Measurements from ENCODE around the gene B9D1. TPM values are rescaled to one million over a fixed set of nuclear protein-coding genes. Genes with fewer than 3 reads are reported as not detected.

B9D1 gene
- total RNA-seq, 1 donor from 2014 or later = 6.7 TPM

DNA sequence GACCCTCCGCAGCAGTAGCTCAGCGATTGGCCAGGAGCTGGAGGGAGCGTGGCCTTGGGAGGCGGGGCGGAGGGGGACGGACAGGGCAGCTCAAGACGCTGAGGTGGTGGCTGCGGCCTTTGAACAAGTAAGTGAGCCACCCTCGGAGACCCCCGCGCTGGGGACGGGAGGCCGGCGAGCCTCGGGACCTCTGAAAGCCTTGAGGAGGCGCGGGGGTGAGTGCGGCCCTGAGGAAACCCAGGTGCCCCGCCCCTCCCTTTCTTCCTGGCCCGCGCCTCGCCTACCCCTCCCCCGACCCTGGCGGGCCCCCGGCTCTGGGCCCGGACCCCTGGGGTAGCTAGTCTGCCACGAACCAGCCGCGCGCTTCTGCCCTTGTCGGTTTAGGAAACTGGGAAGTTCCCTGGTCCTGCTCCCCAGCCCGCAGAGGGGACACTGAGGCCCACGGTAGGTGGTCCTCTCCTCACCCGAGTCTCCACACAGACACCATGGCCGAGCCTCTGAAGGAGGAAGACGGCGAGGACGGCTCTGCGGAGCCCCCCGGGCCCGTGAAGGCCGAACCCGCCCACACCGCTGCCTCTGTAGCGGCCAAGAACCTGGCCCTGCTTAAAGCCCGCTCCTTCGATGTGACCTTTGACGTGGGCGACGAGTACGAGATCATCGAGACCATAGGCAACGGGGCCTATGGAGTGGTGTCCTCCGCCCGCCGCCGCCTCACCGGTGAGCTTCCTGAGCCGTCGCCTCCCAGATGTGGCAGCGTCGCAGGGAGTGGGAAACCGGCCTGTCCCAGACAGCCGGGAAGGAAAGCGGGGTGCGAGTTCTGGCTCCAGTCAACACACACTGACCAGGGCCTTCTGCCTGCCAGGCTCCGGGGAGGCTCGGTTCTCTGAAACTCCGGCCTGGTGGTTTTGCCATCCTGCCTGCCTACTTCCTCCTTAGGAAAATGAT, 16.2 kb upstream of the B9D1 start, which contains the start of gene MAPK7:
MAPK7 (plus strand) TSS at position 83 of the 945 bp plus-strand sequence; CDS start at position 486, 403 bp downstream.
- Mint-ChIP-seq H3K9me3 (no peaks in the 10 kb centered on the region), H3K4me1 (peaks cover 27% of the 10 kb centered on the region), H3K27me3 (no peaks in the 10 kb centered on the region), H3K36me3 (ENCODE audit: low read depth) (peaks cover 49% of the 10 kb centered on the region), H3K4me3 (peak within 1 kb of the TSS; percentile 100), H3K27ac (peak within 1 kb of the TSS; percentile 99)
- CTCF ChIA-PET = interaction anchor here (0.7 to 2.9 kb wide), 9 partner anchors 10 to 384 kb away, joined by 3 to 50 read pairs (median 3); partner anchors contain the start of genes ALDH3A2 and B9D1
- TF ChIP-seq, protein P1, sequence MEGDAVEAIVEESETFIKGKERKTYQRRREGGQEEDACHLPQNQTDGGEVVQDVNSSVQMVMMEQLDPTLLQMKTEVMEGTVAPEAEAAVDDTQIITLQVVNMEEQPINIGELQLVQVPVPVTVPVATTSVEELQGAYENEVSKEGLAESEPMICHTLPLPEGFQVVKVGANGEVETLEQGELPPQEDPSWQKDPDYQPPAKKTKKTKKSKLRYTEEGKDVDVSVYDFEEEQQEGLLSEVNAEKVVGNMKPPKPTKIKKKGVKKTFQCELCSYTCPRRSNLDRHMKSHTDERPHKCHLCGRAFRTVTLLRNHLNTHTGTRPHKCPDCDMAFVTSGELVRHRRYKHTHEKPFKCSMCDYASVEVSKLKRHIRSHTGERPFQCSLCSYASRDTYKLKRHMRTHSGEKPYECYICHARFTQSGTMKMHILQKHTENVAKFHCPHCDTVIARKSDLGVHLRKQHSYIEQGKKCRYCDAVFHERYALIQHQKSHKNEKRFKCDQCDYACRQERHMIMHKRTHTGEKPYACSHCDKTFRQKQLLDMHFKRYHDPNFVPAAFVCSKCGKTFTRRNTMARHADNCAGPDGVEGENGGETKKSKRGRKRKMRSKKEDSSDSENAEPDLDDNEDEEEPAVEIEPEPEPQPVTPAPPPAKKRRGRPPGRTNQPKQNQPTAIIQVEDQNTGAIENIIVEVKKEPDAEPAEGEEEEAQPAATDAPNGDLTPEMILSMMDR (IDR thresholded peaks at IDR 0.05) = no peak
- POLR2A ChIA-PET = interaction anchor here (0.5 to 2.2 kb wide), 18 partner anchors 16 to 1987 kb away, joined by 3 to 38 read pairs (median 4); partner anchors contain the start of genes AKAP10, ALDH3A2, ALKBH5 and B9D1
- DNase-seq = no peak
- intact Hi-C loops (cut with micrococcal nuclease) = loop anchor here (1.0 to 10.0 kb wide), 7 partner anchors 16 to 1906 kb away; partner anchors contain the start of genes ALDH3A2, B9D1 and MAP2K3
- ATAC-seq (ENCODE audit: low read depth) = peak; percentile 12

DNA sequence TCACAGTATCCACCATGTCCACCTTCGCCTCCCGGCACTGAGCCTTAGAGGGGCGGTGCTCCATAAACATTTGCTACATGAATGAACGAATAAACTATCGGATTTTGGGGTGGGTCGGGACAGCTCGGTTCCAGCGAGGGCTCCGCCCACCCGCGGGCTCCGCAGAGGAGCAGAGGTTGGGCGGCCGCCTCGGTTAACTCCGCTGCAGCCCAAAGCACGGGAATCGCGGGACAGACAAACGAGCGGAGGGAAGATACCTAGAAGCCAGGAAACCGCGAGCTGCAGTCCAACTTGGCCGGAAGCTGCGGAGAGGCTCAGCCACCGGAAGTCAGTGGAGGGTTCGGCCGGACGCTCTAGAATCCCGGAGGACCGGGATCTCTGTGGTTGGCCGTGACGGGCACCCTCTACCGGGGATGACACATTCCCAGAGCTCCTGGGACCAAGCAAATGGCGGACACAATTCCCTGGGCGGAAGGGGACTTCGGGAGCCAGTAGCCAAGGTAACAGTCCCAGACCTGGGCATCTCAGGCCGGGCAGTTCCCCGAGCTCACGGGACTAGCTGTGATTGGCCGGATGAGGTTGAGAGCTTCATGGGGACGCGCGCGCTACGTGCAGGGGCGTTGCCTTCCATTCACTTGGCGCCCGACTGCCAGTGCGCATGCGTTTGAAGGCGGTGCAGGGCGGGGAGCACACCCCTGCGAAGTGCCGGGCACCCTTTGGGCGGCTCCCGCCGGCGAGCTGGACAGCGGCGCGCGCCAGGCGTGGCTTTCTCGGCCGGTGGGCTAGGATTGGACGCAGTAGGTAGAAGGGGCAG, 15.3 kb upstream of the B9D1 start:
- Mint-ChIP-seq H3K27ac (peak overlapping the region; percentile 99), H3K27me3 (no peaks in the 10 kb centered on the region), H3K4me1 (peaks cover 31% of the 10 kb centered on the region), H3K4me3 (peak overlapping the region; percentile 100), H3K9me3 (no peaks in the 10 kb centered on the region), H3K36me3 (ENCODE audit: low read depth) (peaks cover 41% of the 10 kb centered on the region)
- TF ChIP-seq, protein P1 (IDR thresholded peaks at IDR 0.05) = no peak
- ATAC-seq (ENCODE audit: low read depth) (peak; percentile 95), DNase-seq (peak; percentile 93)
- intact Hi-C loops (cut with micrococcal nuclease) = loop anchor here (1.0 to 10.0 kb wide), 9 partner anchors 16 to 1907 kb away; partner anchors contain the start of genes ALDH3A2, B9D1 and MAP2K3
- CTCF ChIA-PET = interaction anchor here (0.7 to 2.9 kb wide), 9 partner anchors 11 to 385 kb away, joined by 3 to 50 read pairs (median 3); partner anchors contain the start of genes ALDH3A2 and B9D1
- POLR2A ChIA-PET = interaction anchor here (0.5 to 2.2 kb wide), 21 partner anchors 13 to 1986 kb away, joined by 3 to 38 read pairs (median 3); partner anchors contain the start of genes AKAP10, ALDH3A2, ALKBH5 and B9D1

DNA sequence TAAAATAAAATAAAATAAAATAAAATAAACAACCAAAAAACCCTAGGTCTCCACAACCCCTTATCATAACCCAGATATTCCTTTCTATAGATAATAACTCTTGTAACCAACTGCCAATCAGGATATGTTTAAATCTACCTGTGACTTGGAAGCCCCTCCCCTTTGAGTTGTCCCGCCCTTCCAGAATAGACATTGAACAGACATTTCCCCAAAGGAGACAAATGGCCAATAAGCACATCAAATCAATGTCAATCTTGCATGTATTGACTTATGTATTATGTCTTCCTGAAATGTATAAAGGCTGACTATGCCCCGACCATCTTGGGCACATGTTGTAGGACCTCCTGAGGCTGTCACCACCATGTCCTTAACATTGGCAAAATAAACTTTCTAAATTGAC, 14.3 kb upstream of the B9D1 start:
- Mint-ChIP-seq H3K27ac (peak overlapping the region; percentile 99), H3K4me1 (peaks cover 41% of the 10 kb centered on the region), H3K9me3 (no peaks in the 10 kb centered on the region), H3K27me3 (no peaks in the 10 kb centered on the region), H3K36me3 (ENCODE audit: low read depth) (peaks cover 35% of the 10 kb centered on the region), H3K4me3 (peak overlapping the region; percentile 100)
- intact Hi-C loops (cut with micrococcal nuclease) = loop anchor here (1.0 to 10.0 kb wide), 8 partner anchors 70 to 1908 kb away; partner anchors contain the start of genes ALDH3A2 and MAP2K3
- TF ChIP-seq, protein P1 (IDR thresholded peaks at IDR 0.05) = no peak
- ChIA-PET CTCF (interaction anchor here (1.8 to 2.9 kb wide), 2 partner anchors 14 to 70 kb away, joined by 8 to 50 read pairs; partner anchors contain the start of gene B9D1), POLR2A (interaction anchor here (1.3 to 2.2 kb wide), 3 partner anchors 12 to 70 kb away, joined by 4 to 38 read pairs (median 9); partner anchors contain the start of gene B9D1)
- DNase-seq (no peak), ATAC-seq (ENCODE audit: low read depth) (no peak)

DNA sequence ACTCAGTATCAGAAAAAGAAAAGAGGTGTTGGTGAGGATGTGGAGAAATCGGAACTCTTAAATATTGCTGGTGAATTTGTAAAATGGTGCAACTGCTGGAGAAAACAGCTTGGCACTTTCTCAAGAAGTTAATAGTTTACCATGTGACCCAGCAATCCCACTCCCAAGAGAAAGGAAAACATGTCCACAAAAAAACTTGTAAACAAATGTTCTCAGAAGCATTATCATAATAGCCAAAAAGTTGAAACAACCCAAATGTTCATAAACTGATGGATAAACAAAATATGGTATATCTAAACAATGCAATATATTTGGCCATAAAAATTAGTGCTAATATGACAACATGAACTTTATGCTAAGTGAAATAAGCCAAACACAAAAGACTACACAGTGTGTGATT, 13.2 kb upstream of the B9D1 start:
- TF ChIP-seq, protein P1 (IDR thresholded peaks at IDR 0.05) = no peak
- peaks cover 52% of the 10 kb centered on the region for H3K4me1 Mint-ChIP-seq
- H3K27ac Mint-ChIP-seq = no peak overlapping the region
- CTCF ChIA-PET = interaction anchor here (1.3 to 2.7 kb wide), 2 partner anchors 13 to 37 kb away, joined by 3 to 13 read pairs; partner anchors contain the start of gene B9D1
- no peaks in the 10 kb centered on the region for H3K9me3 Mint-ChIP-seq
- ATAC-seq (ENCODE audit: low read depth) = no peak
- POLR2A ChIA-PET = no interaction called here
- no peaks in the 10 kb centered on the region for H3K27me3 Mint-ChIP-seq
- no peak for DNase-seq
- peaks cover 25% of the 10 kb centered on the region for H3K36me3 Mint-ChIP-seq (ENCODE audit: low read depth)
- peak overlapping the region; percentile 19 for H3K4me3 Mint-ChIP-seq
- intact Hi-C loops (cut with micrococcal nuclease) = loop anchor here (2.0 to 10.0 kb wide), 7 partner anchors 68 to 1909 kb away; partner anchors contain the start of genes ALDH3A2 and MAP2K3
